HL-60 (cell line): ENCODE measurements around the gene DLG4.

Source experiments
- CTCF ChIP-seq: IDR thresholded peaks from one replicate; pipeline ENCODE4 v1.5.1; 2011; ENCODE audit warnings: low read length, control low read depth, inconsistent platforms; ENCODE audit not compliant: insufficient read depth
- POLR2AphosphoS5 ChIP-seq: IDR thresholded peaks from 2 replicates; pipeline ENCODE4 v1.6.1; 2012; ENCODE audit warnings: low read depth
- REST ChIP-seq: IDR thresholded peaks from 2 replicates; pipeline ENCODE4 v1.6.1; 2012; ENCODE audit warnings: low read depth; ENCODE audit not compliant: insufficient replicate concordance

- TF ChIP-seq CTCF = no peak
- no peak for TF ChIP-seq POLR2AphosphoS5
- no peak for TF ChIP-seq REST
Observed at GRCh38 chr17:7215652-7216180, 3.9 kb downstream of the DLG4 start.
